H1 (cell line): ENCODE data around the gene SCIMP. TPM values are rescaled to one million over a fixed set of nuclear protein-coding genes. Genes with fewer than 3 reads are reported as not detected.

Experiments used
- CHD7 ChIP-seq: fragments of 300-600 bp; sonication (generic); IDR thresholded peaks from 2 replicates; pipeline ENCODE4 v1.7.1; 2012; ENCODE audit warnings: low read length, moderate library complexity, mild to moderate bottlenecking, inconsistent platforms; ENCODE audit not compliant: insufficient replicate concordance
- E2F6 ChIP-seq: IDR thresholded peaks from 2 replicates; pipeline ENCODE4 v1.6.1; 2012; ENCODE audit warnings: inconsistent platforms
- FOSL1 ChIP-seq: IDR thresholded peaks from 2 replicates; pipeline ENCODE4 v1.6.1; 2011; ENCODE audit warnings: mild to moderate bottlenecking, low read depth, low read length, moderate library complexity; ENCODE audit not compliant: insufficient read depth
- RBBP5 ChIP-seq: IDR thresholded peaks from 2 replicates; pipeline ENCODE4 v1.7.1; 2012; ENCODE audit warnings: low read depth, mild to moderate bottlenecking, inconsistent platforms, low read length, moderate library complexity, borderline replicate concordance
- USF2 ChIP-seq: IDR thresholded peaks from 2 replicates; pipeline ENCODE4 v1.6.1; 2011; ENCODE audit warnings: low read length, improper control_type of control experiment
- polyA plus RNA-seq, 7 experiments: library from polyadenylated mRNA; depleted of rRNA in 3 of 7; stranded (reverse) in 5 of 7; unstranded in 2 of 7; fragments of >200 nt in 5 of 7; fragments of 200-250 nt in 2 of 7; gene quantifications; 1 replicate in 5 of 7; 2 replicates in 1 of 7; 4 replicates in 1 of 7; pipeline versions ENCODE4 v1.2.1 to v1.2.3, GENCODE V29; 2011 to 2013; ENCODE audit warnings: missing spikeins in 2 of 7, mixed read lengths in 2 of 7
- total RNA-seq: library from RNA; stranded (reverse); fragmentation: NEBNext Ultra II Directional; extraction: Animal tissue kit (Norgen Biotek cat#: 25700); gene quantifications from 2 replicates; pipeline ENCODE4 v1.2.1, GENCODE V29; 2021

Gene SCIMP
- total and polyA plus RNA-seq, 2 of the 8 experiments (the other 6 are each of a cell fraction or from before 2014, with no cell fraction given), result not detected

DNA sequence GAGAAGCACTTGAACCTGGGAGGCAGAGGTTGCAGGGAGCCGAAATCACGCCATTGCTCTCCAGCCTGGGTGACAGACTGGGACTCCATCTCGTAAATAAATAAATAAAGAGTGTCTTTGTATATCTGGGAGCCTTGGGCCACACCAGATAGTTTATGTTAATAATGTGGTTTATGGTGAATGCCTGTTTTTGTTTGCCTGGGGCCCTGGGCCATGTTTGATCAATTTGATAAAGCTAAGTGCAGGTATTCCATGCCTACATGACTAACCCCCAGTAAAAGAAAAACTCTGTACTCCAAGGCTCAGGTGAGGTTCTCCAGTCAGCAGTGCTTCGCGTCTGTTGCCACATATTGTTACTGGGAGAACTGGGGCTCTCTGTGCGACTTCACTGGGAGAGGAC is 15.1 kb downstream of the SCIMP start (continued):
- TF ChIP-seq E2F6 (no peak), RBBP5 (no peak), CHD7 (no peak), USF2 (no peak), FOSL1 (no peak)
